ENCODE results near the gene AMZ2.

DNA sequence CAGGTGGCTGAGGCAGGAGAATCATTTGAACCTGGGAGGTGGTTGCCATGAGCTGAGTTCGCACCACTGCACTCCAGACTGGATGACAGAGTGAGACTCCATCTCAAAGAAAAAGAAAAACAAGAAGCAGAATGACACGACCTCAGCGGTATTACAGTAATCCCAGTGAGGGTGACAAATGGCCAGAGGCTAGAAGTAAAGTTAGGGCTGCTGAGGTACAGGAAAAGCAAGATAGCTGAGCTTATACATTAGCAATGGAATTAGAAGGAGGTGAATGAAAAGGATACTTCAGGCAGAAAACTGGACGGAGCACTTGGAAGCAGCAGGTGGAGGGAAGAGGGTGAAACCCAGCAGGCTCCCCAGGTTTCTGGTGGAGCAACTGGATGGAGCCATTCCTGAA is 26.1 kb upstream of the AMZ2 start:
- TF ChIP-seq, protein P1, sequence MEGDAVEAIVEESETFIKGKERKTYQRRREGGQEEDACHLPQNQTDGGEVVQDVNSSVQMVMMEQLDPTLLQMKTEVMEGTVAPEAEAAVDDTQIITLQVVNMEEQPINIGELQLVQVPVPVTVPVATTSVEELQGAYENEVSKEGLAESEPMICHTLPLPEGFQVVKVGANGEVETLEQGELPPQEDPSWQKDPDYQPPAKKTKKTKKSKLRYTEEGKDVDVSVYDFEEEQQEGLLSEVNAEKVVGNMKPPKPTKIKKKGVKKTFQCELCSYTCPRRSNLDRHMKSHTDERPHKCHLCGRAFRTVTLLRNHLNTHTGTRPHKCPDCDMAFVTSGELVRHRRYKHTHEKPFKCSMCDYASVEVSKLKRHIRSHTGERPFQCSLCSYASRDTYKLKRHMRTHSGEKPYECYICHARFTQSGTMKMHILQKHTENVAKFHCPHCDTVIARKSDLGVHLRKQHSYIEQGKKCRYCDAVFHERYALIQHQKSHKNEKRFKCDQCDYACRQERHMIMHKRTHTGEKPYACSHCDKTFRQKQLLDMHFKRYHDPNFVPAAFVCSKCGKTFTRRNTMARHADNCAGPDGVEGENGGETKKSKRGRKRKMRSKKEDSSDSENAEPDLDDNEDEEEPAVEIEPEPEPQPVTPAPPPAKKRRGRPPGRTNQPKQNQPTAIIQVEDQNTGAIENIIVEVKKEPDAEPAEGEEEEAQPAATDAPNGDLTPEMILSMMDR (IDR thresholded peaks at IDR 0.05; ENCODE audit: low read depth, low read length, missing input control): no peak
- TF ChIP-seq SP1 (IDR thresholded peaks at IDR 0.05): no peak
